Measurements from ENCODE around the gene SCARF2. TPM values are rescaled to one million over a fixed set of nuclear protein-coding genes. Genes with fewer than 3 reads are reported as not detected.

The SCARF2 gene
- total and polyA plus RNA-seq, 2 donors (not counting 1 experiment from before 2014, with no cell fraction given), result 0.86 to 1.3 TPM

GRCh38 chr22:20422271-20423007, 15.2 kb downstream of the SCARF2 start:
- ChIA-PET CTCF (interaction anchor here (0.6 to 1.2 kb wide), 2 partner anchors 19 to 34 kb away, joined by 3 read pairs; no protein-coding TSS in a partner anchor), POLR2A (no interaction called here)
- intact Hi-C loops (cut with micrococcal nuclease), result no loop called here
- no peak for TF ChIP-seq CTCF (IDR thresholded peaks at IDR 0.05)
- TF ChIP-seq EZH2 (IDR thresholded peaks at IDR 0.05; ENCODE audit: borderline replicate concordance, insufficient read depth, low read depth, low read length, poor library complexity, severe bottlenecking), result no peak
- no peak overlapping the region for H3K27ac Mint-ChIP-seq
- Histone ChIP-seq H3K4me3 (ENCODE audit: control extremely low read depth in 1 of 5, extremely low read depth in 1 of 5, insufficient read depth in 1 of 5, low read depth in 2 of 5, low read length in 4 of 5) (no peak overlapping the region), H3K27ac (ENCODE audit: low read length in 2 of 2) (no peak overlapping the region), H3K79me2 (ENCODE audit: control insufficient read depth, insufficient read depth, low read length) (no peaks in the 10 kb centered on the region), H3K4me1 (ENCODE audit: control insufficient read depth in 2 of 2, insufficient read depth in 2 of 2, low read length in 2 of 2) (peaks cover 11 to 16% of the 10 kb centered on the region in 2 donors), H3K27me3 (replicated peaks in 1 of 4; ENCODE audit: control extremely low read depth in 1 of 4, control insufficient read depth in 3 of 4, insufficient read depth in 4 of 4, low read length in 3 of 4) (peaks cover 0 to 41% (median 15%) of the 10 kb centered on the region in 4 experiments), H3K9me3 (ENCODE audit: control extremely low read depth in 1 of 3, control insufficient read depth in 2 of 3, insufficient read depth in 1 of 3, low read length in 2 of 3) (peaks cover 0 to 5% (median 0%) of the 10 kb centered on the region in 3 donors), H2AFZ (ENCODE audit: insufficient read depth, low read depth, low read length, poor library complexity, severe bottlenecking) (no peak overlapping the region), H3K9ac (ENCODE audit: low read length) (no peak overlapping the region), H3K4me2 (replicated peaks; ENCODE audit: low read depth, low read length, poor library complexity, severe bottlenecking) (no peak overlapping the region), H3K36me3 (replicated peaks in 1 of 2; ENCODE audit: control extremely low read depth in 1 of 2, control insufficient read depth in 1 of 2, extremely low read depth in 1 of 2, insufficient read depth in 2 of 2, low read length in 1 of 2) (no peaks in the 10 kb centered on the region), H4K20me1 (ENCODE audit: control insufficient read depth, insufficient read depth, low read length, poor library complexity, severe bottlenecking) (no peaks in the 10 kb centered on the region)
- H3K27me3 Mint-ChIP-seq, result peaks cover 19% of the 10 kb centered on the region
- no peak for ATAC-seq (ENCODE audit: low read depth)
- no peak overlapping the region for H3K4me3 Mint-ChIP-seq
- 56% methylated on average over 19 of the region's 21 CpGs for WGBS (ENCODE audit: insufficient coverage)
- no peaks in the 10 kb centered on the region for H3K9me3 Mint-ChIP-seq (ENCODE audit: insufficient read depth)
- H3K4me1 Mint-ChIP-seq, result peaks cover 10% of the 10 kb centered on the region
- no peak for DNase-seq

- no peak for TF ChIP-seq EZH2 (IDR thresholded peaks at IDR 0.05; ENCODE audit: borderline replicate concordance, insufficient read depth, low read depth, low read length, poor library complexity, severe bottlenecking)
- TF ChIP-seq CTCF (IDR thresholded peaks at IDR 0.05), result no peak
- H3K4me1 Mint-ChIP-seq, result peaks cover 9% of the 10 kb centered on the region
- Histone ChIP-seq H4K20me1 (ENCODE audit: control insufficient read depth, insufficient read depth, low read length, poor library complexity, severe bottlenecking) (no peaks in the 10 kb centered on the region), H3K4me3 (ENCODE audit: control extremely low read depth in 1 of 5, extremely low read depth in 1 of 5, insufficient read depth in 1 of 5, low read depth in 2 of 5, low read length in 4 of 5) (no peak overlapping the region), H2AFZ (ENCODE audit: insufficient read depth, low read depth, low read length, poor library complexity, severe bottlenecking) (no peak overlapping the region), H3K27me3 (replicated peaks in 1 of 4; ENCODE audit: control extremely low read depth in 1 of 4, control insufficient read depth in 3 of 4, insufficient read depth in 4 of 4, low read length in 3 of 4) (peaks cover 0 to 32% (median 7%) of the 10 kb centered on the region in 4 experiments), H3K36me3 (replicated peaks in 1 of 2; ENCODE audit: control extremely low read depth in 1 of 2, control insufficient read depth in 1 of 2, extremely low read depth in 1 of 2, insufficient read depth in 2 of 2, low read length in 1 of 2) (no peaks in the 10 kb centered on the region), H3K79me2 (ENCODE audit: control insufficient read depth, insufficient read depth, low read length) (no peaks in the 10 kb centered on the region), H3K9ac (ENCODE audit: low read length) (no peak overlapping the region), H3K4me1 (ENCODE audit: control insufficient read depth in 2 of 2, insufficient read depth in 2 of 2, low read length in 2 of 2) (peaks cover 11 to 13% of the 10 kb centered on the region in 2 donors), H3K27ac (ENCODE audit: low read length in 2 of 2) (no peak overlapping the region), H3K9me3 (ENCODE audit: control extremely low read depth in 1 of 3, control insufficient read depth in 2 of 3, insufficient read depth in 1 of 3, low read length in 2 of 3) (peaks cover 0 to 5% (median 0%) of the 10 kb centered on the region in 3 donors), H3K4me2 (replicated peaks; ENCODE audit: low read depth, low read length, poor library complexity, severe bottlenecking) (no peak overlapping the region)
- H3K9me3 Mint-ChIP-seq (ENCODE audit: insufficient read depth), result no peaks in the 10 kb centered on the region
- 96% methylated on average over 7 of the region's 7 CpGs for WGBS (ENCODE audit: insufficient coverage)
- H3K27me3 Mint-ChIP-seq, result peaks cover 12% of the 10 kb centered on the region
- no peak for ATAC-seq (ENCODE audit: low read depth)
- no peak overlapping the region for H3K27ac Mint-ChIP-seq
- ChIA-PET CTCF (no interaction called here), POLR2A (interaction anchor here (0.6 to 0.9 kb wide), 2 partner anchors 14 to 46 kb away, joined by 3 to 4 read pairs; no protein-coding TSS in a partner anchor)
- no peak overlapping the region for H3K4me3 Mint-ChIP-seq
- intact Hi-C loops (cut with micrococcal nuclease), result no loop called here
- no peak for DNase-seq
Observed at GRCh38 chr22:20421507-20421874, 16.1 kb downstream of the SCARF2 start.

All from B cell (primary cell).